ENCODE measurements around the gene LMBR1L.

GRCh38 chr12:49088150-49088931, 22.3 kb downstream of the LMBR1L start:
- peak; percentile 83 for TF ChIP-seq CTCF (IDR thresholded peaks at IDR 0.05)
- TF ChIP-seq, protein P1, sequence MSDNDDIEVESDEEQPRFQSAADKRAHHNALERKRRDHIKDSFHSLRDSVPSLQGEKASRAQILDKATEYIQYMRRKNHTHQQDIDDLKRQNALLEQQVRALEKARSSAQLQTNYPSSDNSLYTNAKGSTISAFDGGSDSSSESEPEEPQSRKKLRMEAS (CRISPR knock-in tag; IDR thresholded peaks at IDR 0.05) = no peak
- TF ChIP-seq ESRRA (CRISPR knock-in tag; IDR thresholded peaks at IDR 0.05; ENCODE audit: borderline replicate concordance) = no peak
- no peak for TF ChIP-seq JUN (CRISPR knock-in tag; IDR thresholded peaks at IDR 0.05)
- TF ChIP-seq ZNF263 (CRISPR knock-in tag; IDR thresholded peaks at IDR 0.05; ENCODE audit: low read depth) = no peak
- TF ChIP-seq, protein P2, sequence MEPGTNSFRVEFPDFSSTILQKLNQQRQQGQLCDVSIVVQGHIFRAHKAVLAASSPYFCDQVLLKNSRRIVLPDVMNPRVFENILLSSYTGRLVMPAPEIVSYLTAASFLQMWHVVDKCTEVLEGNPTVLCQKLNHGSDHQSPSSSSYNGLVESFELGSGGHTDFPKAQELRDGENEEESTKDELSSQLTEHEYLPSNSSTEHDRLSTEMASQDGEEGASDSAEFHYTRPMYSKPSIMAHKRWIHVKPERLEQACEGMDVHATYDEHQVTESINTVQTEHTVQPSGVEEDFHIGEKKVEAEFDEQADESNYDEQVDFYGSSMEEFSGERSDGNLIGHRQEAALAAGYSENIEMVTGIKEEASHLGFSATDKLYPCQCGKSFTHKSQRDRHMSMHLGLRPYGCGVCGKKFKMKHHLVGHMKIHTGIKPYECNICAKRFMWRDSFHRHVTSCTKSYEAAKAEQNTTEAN (CRISPR knock-in tag; IDR thresholded peaks at IDR 0.05) = no peak
- TF ChIP-seq ARID4B (CRISPR knock-in tag; IDR thresholded peaks at IDR 0.05; ENCODE audit: borderline replicate concordance) = no peak
- TF ChIP-seq E2F5 (CRISPR knock-in tag; IDR thresholded peaks at IDR 0.05) = no peak
- TF ChIP-seq USF1 (CRISPR knock-in tag; IDR thresholded peaks at IDR 0.05) = no peak
- no peak for TF ChIP-seq MLX (CRISPR knock-in tag; IDR thresholded peaks at IDR 0.05)
- TF ChIP-seq, protein P3, sequence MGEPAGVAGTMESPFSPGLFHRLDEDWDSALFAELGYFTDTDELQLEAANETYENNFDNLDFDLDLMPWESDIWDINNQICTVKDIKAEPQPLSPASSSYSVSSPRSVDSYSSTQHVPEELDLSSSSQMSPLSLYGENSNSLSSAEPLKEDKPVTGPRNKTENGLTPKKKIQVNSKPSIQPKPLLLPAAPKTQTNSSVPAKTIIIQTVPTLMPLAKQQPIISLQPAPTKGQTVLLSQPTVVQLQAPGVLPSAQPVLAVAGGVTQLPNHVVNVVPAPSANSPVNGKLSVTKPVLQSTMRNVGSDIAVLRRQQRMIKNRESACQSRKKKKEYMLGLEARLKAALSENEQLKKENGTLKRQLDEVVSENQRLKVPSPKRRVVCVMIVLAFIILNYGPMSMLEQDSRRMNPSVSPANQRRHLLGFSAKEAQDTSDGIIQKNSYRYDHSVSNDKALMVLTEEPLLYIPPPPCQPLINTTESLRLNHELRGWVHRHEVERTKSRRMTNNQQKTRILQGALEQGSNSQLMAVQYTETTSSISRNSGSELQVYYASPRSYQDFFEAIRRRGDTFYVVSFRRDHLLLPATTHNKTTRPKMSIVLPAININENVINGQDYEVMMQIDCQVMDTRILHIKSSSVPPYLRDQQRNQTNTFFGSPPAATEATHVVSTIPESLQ (CRISPR knock-in tag; IDR thresholded peaks at IDR 0.05) = no peak
